Bone marrow (tissue), 2 donors: ENCODE measurements around the gene SNAP25.

ENCODE experiments used
- DNase-seq, 2 donors: peaks; one replicate each; lab custom pipeline; 2025; lab: John Stamatoyannopoulos, UW

The SNAP25 gene

GRCh38 chr20:10216146-10216791, 2.4 kb upstream of the SNAP25 start:
- no peak for DNase-seq

GRCh38 chr20:10217721-10218410, 764 bp upstream of the SNAP25 start:
- DNase-seq: no peak

- DNase-seq: peak; percentile 1 to 22
Observed at GRCh38 chr20:10219452-10219791, 792 bp downstream of the SNAP25 start.

- no peak for DNase-seq
Observed at GRCh38 chr20:10219993-10220750, 1.5 kb downstream of the SNAP25 start.

GRCh38 chr20:10221021-10221420, 2.4 kb downstream of the SNAP25 start:
- DNase-seq: no peak

GRCh38 chr20:10225439-10226060, 6.9 kb downstream of the SNAP25 start:
- no peak for DNase-seq

- no peak for DNase-seq
Observed at GRCh38 chr20:10228330-10228729, 9.7 kb downstream of the SNAP25 start.

GRCh38 chr20:10231290-10231689, 12.7 kb downstream of the SNAP25 start:
- DNase-seq: no peak

GRCh38 chr20:10236540-10237533, 18.2 kb downstream of the SNAP25 start:
- no peak for DNase-seq

GRCh38 chr20:10239954-10240353, 21.3 kb downstream of the SNAP25 start:
- no peak for DNase-seq

- no peak for DNase-seq
Observed at GRCh38 chr20:10240655-10241054, 22.0 kb downstream of the SNAP25 start.

GRCh38 chr20:10242166-10242565, 23.5 kb downstream of the SNAP25 start:
- no peak for DNase-seq

GRCh38 chr20:10247440-10247839, 28.8 kb downstream of the SNAP25 start:
- DNase-seq: no peak

GRCh38 chr20:10249048-10249770, 30.6 kb downstream of the SNAP25 start:
- DNase-seq: no peak

GRCh38 chr20:10249822-10250221, 31.2 kb downstream of the SNAP25 start:
- no peak for DNase-seq

- DNase-seq: no peak
Observed at GRCh38 chr20:10250902-10251301, 32.3 kb downstream of the SNAP25 start.

- DNase-seq: no peak
Observed at GRCh38 chr20:10253780-10254179, 35.1 kb downstream of the SNAP25 start.

- no peak for DNase-seq
Observed at GRCh38 chr20:10255846-10256245, 37.2 kb downstream of the SNAP25 start.

- no peak for DNase-seq
Observed at GRCh38 chr20:10259166-10259565, 40.5 kb downstream of the SNAP25 start.

GRCh38 chr20:10260316-10260715, 41.7 kb downstream of the SNAP25 start:
- no peak for DNase-seq

- no peak for DNase-seq
Observed at GRCh38 chr20:10261702-10262101, 43.1 kb downstream of the SNAP25 start.
